ENCODE measurements around the gene CKAP5. TPM values are rescaled to one million over a fixed set of nuclear protein-coding genes. Genes with fewer than 3 reads are reported as not detected.

The CKAP5 gene
- polyA plus RNA-seq, 1 experiment = 84.0 TPM

GRCh38 chr11:46762248-46762647, 83.8 kb downstream of the CKAP5 start:
- CTCF ChIA-PET = no interaction called here
- Histone ChIP-seq H3K36me3 (ENCODE audit: control insufficient read depth, insufficient read depth, low read length) (peaks cover 14% of the 10 kb centered on the region), H3K4me3 (ENCODE audit: low read depth, low read length) (no peak overlapping the region), H3K27me3 (ENCODE audit: control insufficient read depth, insufficient read depth, low read length) (no peaks in the 10 kb centered on the region)
- POLR2A ChIA-PET = no interaction called here
- no peak for TF ChIP-seq CTCF (IDR thresholded peaks at IDR 0.05; ENCODE audit: insufficient read depth, low read depth, low read length)
- DNase-seq (ENCODE audit: low read depth) = no peak

- POLR2A ChIA-PET = no interaction called here
- no peak for DNase-seq (ENCODE audit: low read depth)
- CTCF ChIA-PET = no interaction called here
Observed at GRCh38 chr11:46761807-46762206, 84.3 kb downstream of the CKAP5 start.

DNA sequence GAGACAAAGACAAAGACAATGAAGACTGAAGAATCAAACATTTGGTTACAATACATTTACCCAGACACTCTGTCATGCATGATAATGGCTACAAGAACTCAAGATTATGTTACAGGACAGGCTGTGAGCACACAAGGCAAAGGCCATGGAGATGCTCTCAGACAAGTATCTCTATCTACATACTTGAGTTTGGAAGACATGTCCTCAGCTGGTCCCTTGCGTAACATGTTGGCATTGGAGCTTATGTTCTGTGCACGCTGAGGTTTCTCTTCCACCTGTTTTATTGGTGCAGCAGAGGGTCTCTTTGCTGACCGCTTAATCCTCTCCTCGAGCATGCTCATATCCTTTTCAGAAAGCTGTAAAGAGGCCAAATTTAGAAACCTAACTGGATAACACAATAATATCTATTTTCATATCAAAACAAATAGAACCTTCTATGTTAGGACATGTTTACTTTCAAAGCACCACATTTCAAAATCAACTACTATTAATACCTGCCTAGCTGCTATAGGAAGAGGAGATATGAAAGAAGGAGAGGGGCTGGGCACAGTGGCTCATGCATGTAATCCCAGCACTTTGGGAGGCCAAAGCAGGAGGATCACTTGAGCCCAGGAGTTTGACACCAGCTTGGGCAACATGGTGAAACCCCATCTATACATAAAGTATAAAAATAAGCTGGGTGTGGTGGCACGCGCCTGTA, 85.5 kb downstream of the CKAP5 start:
- no peak for DNase-seq (ENCODE audit: low read depth)
- Histone ChIP-seq H3K27me3 (ENCODE audit: control insufficient read depth, insufficient read depth, low read length) (no peaks in the 10 kb centered on the region), H3K36me3 (ENCODE audit: control insufficient read depth, insufficient read depth, low read length) (peaks cover 14% of the 10 kb centered on the region), H3K4me3 (ENCODE audit: low read depth, low read length) (no peak overlapping the region)
- CTCF ChIA-PET = interaction anchor here (0.9 to 1.0 kb wide), 2 partner anchors 9 to 400 kb away, joined by 3 read pairs; no protein-coding TSS in a partner anchor
- POLR2A ChIA-PET = no interaction called here
- TF ChIP-seq CTCF (IDR thresholded peaks at IDR 0.05; ENCODE audit: insufficient read depth, low read depth, low read length) = no peak

More at GRCh38 chr11:46761807-46762206, 84.3 kb downstream of the CKAP5 start:
- no peak for TF ChIP-seq CTCF (IDR thresholded peaks at IDR 0.05; ENCODE audit: insufficient read depth, low read depth, low read length)
- no peaks in the 10 kb centered on the region for H3K27me3 ChIP-seq (ENCODE audit: control insufficient read depth, insufficient read depth, low read length)
- no peak overlapping the region for H3K4me3 ChIP-seq (ENCODE audit: low read depth, low read length)
- peaks cover 14% of the 10 kb centered on the region for H3K36me3 ChIP-seq (ENCODE audit: control insufficient read depth, insufficient read depth, low read length)

- ChIA-PET CTCF (no interaction called here), POLR2A (no interaction called here)
- no peak for DNase-seq (ENCODE audit: low read depth)
- H3K36me3 ChIP-seq (ENCODE audit: control insufficient read depth, insufficient read depth, low read length) = peaks cover 18% of the 10 kb centered on the region
- TF ChIP-seq CTCF (IDR thresholded peaks at IDR 0.05; ENCODE audit: insufficient read depth, low read depth, low read length) = no peak
- no peaks in the 10 kb centered on the region for H3K27me3 ChIP-seq (ENCODE audit: control insufficient read depth, insufficient read depth, low read length)
- H3K4me3 ChIP-seq (ENCODE audit: low read depth, low read length) = no peak overlapping the region
Observed at GRCh38 chr11:46759196-46759595, 86.9 kb downstream of the CKAP5 start.

DNA sequence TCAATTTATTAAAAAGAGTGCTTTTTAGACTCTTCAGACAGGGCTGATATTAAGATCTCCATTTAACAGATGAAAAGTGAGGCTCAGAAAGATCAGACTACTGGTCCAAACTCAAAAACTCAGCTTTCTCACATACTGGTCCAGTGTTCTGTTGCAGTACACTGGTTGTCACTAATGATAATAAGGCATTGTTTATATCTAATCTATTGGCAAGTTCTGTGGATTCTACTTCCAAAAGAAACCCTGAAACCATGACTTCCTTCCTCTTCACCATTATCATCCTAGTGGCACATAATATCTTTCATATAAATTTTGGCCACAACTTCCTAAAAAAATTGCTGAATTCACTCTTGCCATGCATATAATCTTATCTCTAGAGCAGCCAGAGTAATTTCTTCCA, 90.1 kb downstream of the CKAP5 start:
- ChIA-PET POLR2A (no interaction called here), CTCF (no interaction called here)
- Histone ChIP-seq H3K4me3 (ENCODE audit: low read depth, low read length) (no peak overlapping the region), H3K36me3 (ENCODE audit: control insufficient read depth, insufficient read depth, low read length) (peaks cover 20% of the 10 kb centered on the region), H3K27me3 (ENCODE audit: control insufficient read depth, insufficient read depth, low read length) (no peaks in the 10 kb centered on the region)
- no peak for TF ChIP-seq CTCF (IDR thresholded peaks at IDR 0.05; ENCODE audit: insufficient read depth, low read depth, low read length)
- DNase-seq (ENCODE audit: low read depth) = no peak
